ENCODE data around the gene RTTN. TPM values are rescaled to one million over a fixed set of nuclear protein-coding genes. Genes with fewer than 3 reads are reported as not detected.
A peak's percentile ranks its signal among the peaks of the same experiment; 100 is the strongest.
"Not testable (repeated sequence)": the region's sequence is repeated elsewhere in the genome, so short reads cannot be mapped to it uniquely, and the experiment has no call there.

Gene RTTN
- total RNA-seq, 3 donors from 2014 or later = 13.0 to 15.3 (median 15.2) TPM

GRCh38 chr18:69978732-69979715 is 226.5 kb downstream of the RTTN start:
- DNase-seq (no peak), ATAC-seq (no peak)
- Histone ChIP-seq H3K4me1 (ENCODE audit: low read depth) (no peaks in the 10 kb centered on the region), H3K4me3 (no peak overlapping the region), H3K9me3 (peaks cover 7% of the 10 kb centered on the region), H3K36me3 (ENCODE audit: low read depth) (no peaks in the 10 kb centered on the region)
- TF ChIP-seq CTCF (IDR thresholded peaks at IDR 0.05) = no peak
- intact Hi-C loops (cut with DNase I, micrococcal nuclease) = no loop called here

- H3K9me3 ChIP-seq; ATAC-seq; H3K36me3 ChIP-seq (ENCODE audit: low read depth); H3K4me1 ChIP-seq (ENCODE audit: low read depth); intact Hi-C loops (cut with DNase I, micrococcal nuclease); DNase-seq; H3K4me3 ChIP-seq: not testable (repeated sequence)
These were observed 230.2 kb downstream of the RTTN start for GRCh38 chr18:69975294-69975693.

GRCh38 chr18:69974365-69974764 is 231.1 kb downstream of the RTTN start:
- no peak for ATAC-seq
- H3K9me3 ChIP-seq = peaks cover 10% of the 10 kb centered on the region

GRCh38 chr18:69969491-69969890 is 236.0 kb downstream of the RTTN start:
- no peak for TF ChIP-seq CTCF (IDR thresholded peaks at IDR 0.05)
- Histone ChIP-seq H3K4me1 (ENCODE audit: low read depth) (no peaks in the 10 kb centered on the region), H3K36me3 (ENCODE audit: low read depth) (no peaks in the 10 kb centered on the region), H3K9me3 (peaks cover 3% of the 10 kb centered on the region), H3K4me3 (no peak overlapping the region)
- ATAC-seq (no peak), DNase-seq (no peak)
- intact Hi-C loops (cut with DNase I, micrococcal nuclease) = no loop called here

More at GRCh38 chr18:69974365-69974764, 231.1 kb downstream of the RTTN start:
- no peak overlapping the region for H3K4me3 ChIP-seq
- no peak for DNase-seq
- no peaks in the 10 kb centered on the region for H3K4me1 ChIP-seq (ENCODE audit: low read depth)
- H3K36me3 ChIP-seq (ENCODE audit: low read depth) = no peaks in the 10 kb centered on the region
- intact Hi-C loops (cut with DNase I, micrococcal nuclease) = no loop called here
- TF ChIP-seq CTCF (IDR thresholded peaks at IDR 0.05) = no peak

- no peak overlapping the region for H3K4me3 ChIP-seq
- no peaks in the 10 kb centered on the region for H3K4me1 ChIP-seq (ENCODE audit: low read depth)
- H3K36me3 ChIP-seq (ENCODE audit: low read depth) = no peaks in the 10 kb centered on the region
- TF ChIP-seq CTCF (IDR thresholded peaks at IDR 0.05) = no peak
- DNase-seq (no peak), ATAC-seq (peak; percentile 44)
- H3K9me3 ChIP-seq = peaks cover 3% of the 10 kb centered on the region
- intact Hi-C loops (cut with DNase I, micrococcal nuclease) = no loop called here
These were observed 237.4 kb downstream of the RTTN start for GRCh38 chr18:69968039-69968438.

GRCh38 chr18:69963196-69963595 is 242.3 kb downstream of the RTTN start:
- ATAC-seq (no peak), DNase-seq (no peak)
- no peaks in the 10 kb centered on the region for H3K9me3 ChIP-seq
- H3K36me3 ChIP-seq (ENCODE audit: low read depth) = no peaks in the 10 kb centered on the region
- H3K4me1 ChIP-seq (ENCODE audit: low read depth) = no peaks in the 10 kb centered on the region
- intact Hi-C loops (cut with DNase I, micrococcal nuclease) = no loop called here
- no peak for TF ChIP-seq CTCF (IDR thresholded peaks at IDR 0.05)
- no peak overlapping the region for H3K4me3 ChIP-seq
